Lung microvascular endothelial cell (primary cell): Measurements from ENCODE around the gene RAB9A. TPM values are rescaled to one million over a fixed set of nuclear protein-coding genes. Genes with fewer than 3 reads are reported as not detected.

Experiments
- DNase-seq, 2 donors: peaks; one replicate each; pipeline versions ENCODE4 v3.0.0 to v3.0.0-alpha.2; 2010; ENCODE audit warnings: low read depth in 2 of 2
- total RNA-seq: library from RNA; depleted of rRNA; stranded (reverse); fragments of >200 nt; gene quantifications from 2 replicates; pipeline ENCODE4 v1.2.1, GENCODE V29; 2014

Gene RAB9A
- total RNA-seq, 1 donor from 2014 or later = 17.5 TPM

- DNase-seq = no peak
Observed at GRCh38 chrX:13742397-13743176, 53.7 kb downstream of the RAB9A start.

GRCh38 chrX:13747836-13748235 is 58.9 kb downstream of the RAB9A start:
- DNase-seq = peak; percentile 74 to 79

GRCh38 chrX:13748486-13748885 is 59.6 kb downstream of the RAB9A start:
- DNase-seq = no peak

- peak; percentile 51 for DNase-seq
Observed at GRCh38 chrX:13750204-13750603, 61.3 kb downstream of the RAB9A start.

- DNase-seq = no peak
Observed at GRCh38 chrX:13750812-13751211, 61.9 kb downstream of the RAB9A start.

GRCh38 chrX:13752141-13752540 is 63.2 kb downstream of the RAB9A start:
- no peak for DNase-seq

GRCh38 chrX:13752646-13753045 is 63.7 kb downstream of the RAB9A start:
- peak in 1 of 2 donors; percentile 29 for DNase-seq

- DNase-seq = no peak
Observed at GRCh38 chrX:13754765-13755164, 65.8 kb downstream of the RAB9A start.

- no peak for DNase-seq
Observed at GRCh38 chrX:13755254-13755653, 66.3 kb downstream of the RAB9A start.

GRCh38 chrX:13756381-13756780 is 67.5 kb downstream of the RAB9A start:
- no peak for DNase-seq

GRCh38 chrX:13759152-13759718 is 70.3 kb downstream of the RAB9A start:
- DNase-seq = no peak

Other genes with a start within 250 kb of the RAB9A start
- not detected in 2 replicates for gene EGFL6, start 119.5 kb upstream of the RAB9A start, total RNA-seq
- gene TCEANC, start 36.0 kb upstream of the RAB9A start, total RNA-seq = 0.65 and 3.2 TPM in 2 replicates
- 10.9 TPM in 2 replicates for gene TRAPPC2, start 45.5 kb downstream of the RAB9A start, total RNA-seq
- 4.6 and 5.6 TPM in 2 replicates for gene OFD1, start 45.6 kb downstream of the RAB9A start, total RNA-seq
- gene GPM6B, start 128.0 kb downstream of the RAB9A start, total RNA-seq = 0.22 TPM in 1 of 2 replicates, not detected in the other